Panc1 (cell line): ENCODE data around the gene RPL5. TPM values are rescaled to one million over a fixed set of nuclear protein-coding genes. Genes with fewer than 3 reads are reported as not detected.

Experiments
- ATAC-seq: fragments of 200-7000 bp; cut with Tn5 transposase; 2 replicates; pipeline ENCODE4 v1.9.1; 2020; ENCODE audit warnings: mild to moderate bottlenecking, moderate library complexity
- BruUV-seq: library from RNA; stranded (reverse); fragments of 400-500 nt; replicated peaks from 2 replicates; lab custom pipeline; 2021; lab: Mats Ljungman, UMichigan
- CTCF ChIA-PET: fragments of 300-600 bp; sonication (Branson Sonifier 250); formaldehyde crosslinking; loops from one replicate; lab custom pipeline; 2022; ENCODE audit warnings: antibody characterized with exemption; lab: Charles Lee
- POLR2A ChIA-PET: fragments of 300-600 bp; sonication (Branson Sonifier 250); formaldehyde crosslinking; loops from one replicate; lab custom pipeline; 2022; ENCODE audit warnings: antibody characterized with exemption; lab: Charles Lee
- DNase-seq: peaks from one replicate; pipeline ENCODE4 v3.0.0-alpha.2; 2010; ENCODE audit warnings: low read depth, low spot score
- H3K27ac ChIP-seq: 2 replicates; pipeline ENCODE4 v1.5.1; 2011; ENCODE audit warnings: mild to moderate bottlenecking, low read length, inconsistent platforms
- H3K27me3 ChIP-seq: fragments of 200-500 bp; sonication (Bioruptor generic); 2 replicates; pipeline ENCODE4 v1.6.0; 2014; ENCODE audit warnings: low read length, inconsistent platforms; ENCODE audit not compliant: control insufficient read depth, insufficient read depth
- H3K36me3 ChIP-seq: fragments of 200-500 bp; sonication (Bioruptor generic); 2 replicates; pipeline ENCODE4 v1.5.1; 2014; ENCODE audit warnings: inconsistent platforms, mild to moderate bottlenecking, low read length, moderate library complexity; ENCODE audit not compliant: control insufficient read depth, insufficient read depth
- H3K4me1 ChIP-seq: 2 replicates; pipeline ENCODE4 v1.5.1; 2011; ENCODE audit warnings: inconsistent platforms, mild to moderate bottlenecking, low read length, moderate library complexity; ENCODE audit not compliant: control insufficient read depth, insufficient read depth
- H3K4me3 ChIP-seq, 2 experiments: 2 replicates each; pipeline ENCODE4 v1.5.1; 2011 to 2012; ENCODE audit warnings: low read depth in 2 of 2, low read length in 2 of 2, mild to moderate bottlenecking in 2 of 2, inconsistent platforms in 1 of 2, moderate library complexity in 1 of 2
- H3K9me3 ChIP-seq: fragments of 200-500 bp; sonication (Bioruptor generic); 2 replicates; pipeline ENCODE4 v1.5.1; 2014; ENCODE audit warnings: low read depth, mild to moderate bottlenecking, inconsistent platforms, low read length, moderate library complexity; ENCODE audit not compliant: control insufficient read depth, insufficient read depth
- POLR2AphosphoS5 ChIP-seq: IDR thresholded peaks from 2 replicates; pipeline ENCODE4 v1.6.1; 2012; ENCODE audit warnings: mild to moderate bottlenecking, low read depth, low read length, moderate library complexity
- REST ChIP-seq, 2 experiments: IDR thresholded peaks; 2 replicates each; pipeline ENCODE4 v1.6.1; 2011 to 2012; ENCODE audit warnings: low read depth in 2 of 2, control low read depth in 1 of 2, low read length in 1 of 2, mild to moderate bottlenecking in 1 of 2, moderate library complexity in 1 of 2; ENCODE audit not compliant: insufficient read depth in 1 of 2
- SIN3A ChIP-seq: IDR thresholded peaks from 2 replicates; pipeline ENCODE4 v1.6.1; 2012; ENCODE audit warnings: low read depth, mild to moderate bottlenecking, low read length, moderate library complexity, borderline replicate concordance; ENCODE audit not compliant: insufficient read depth
- TCF7L2 ChIP-seq: IDR thresholded peaks from 2 replicates; pipeline ENCODE4 v1.6.1; 2011; ENCODE audit warnings: mild to moderate bottlenecking, low read depth, low read length, inconsistent platforms
- in situ Hi-C: cut with HindIII; loops from 2 replicates; pipeline ENCODE4 v1.10.0; 2016; ENCODE audit warnings: low sequenced_read_pairs, low pct_unique_long_range_greater_than_20kb
- intact Hi-C: fragments of 100-400 bp; cut with micrococcal nuclease; formaldehyde crosslinking; loops from one replicate; pipeline ENCODE4 v1.10.0; 2022; ENCODE audit not compliant: unreplicated experiment
- total RNA-seq: library from RNA; stranded (reverse); gene quantifications from one replicate; pipeline ENCODE4 v1.2.1, GENCODE V29; 2021; ENCODE audit not compliant: unreplicated experiment
- TF ChIP-seq, protein P1 (sequence below): fragments of 450-650 bp; IDR thresholded peaks from 2 replicates; pipeline ENCODE4 v1.5.1; 2017; ENCODE audit warnings: mild to moderate bottlenecking

Gene RPL5
- total RNA-seq, 1 experiment from 2014 or later: 446 TPM

DNA sequence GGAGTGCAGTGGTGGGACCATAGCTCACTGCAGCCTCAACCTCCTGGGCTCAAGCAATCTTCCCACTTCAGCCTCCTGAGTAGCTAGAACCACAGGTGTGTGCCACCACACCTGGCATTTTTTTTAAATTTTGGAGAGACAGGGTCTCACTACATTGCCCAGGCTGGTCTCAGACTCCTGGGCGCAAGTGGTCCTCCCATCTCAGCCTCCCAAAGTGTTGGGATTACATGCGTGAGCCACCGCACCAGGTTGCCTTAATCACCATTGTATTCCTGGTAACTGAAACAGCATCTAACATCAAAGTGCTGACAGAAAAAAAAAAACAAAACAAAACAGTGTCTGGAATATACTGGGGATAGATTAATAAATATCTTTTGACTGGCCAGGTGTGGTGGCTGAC is 18.2 kb downstream of the RPL5 start:
- ATAC-seq (no peak), DNase-seq (no peak)
- in situ Hi-C loops: no loop called here
- no peaks in the 10 kb centered on the region for H3K9me3 ChIP-seq
- H3K4me1 ChIP-seq: no peaks in the 10 kb centered on the region
- no peaks in the 10 kb centered on the region for H3K36me3 ChIP-seq
- no peak for TF ChIP-seq TCF7L2
- no peak for TF ChIP-seq SIN3A
- TF ChIP-seq REST (IDR thresholded peaks at IDR 0.05; ENCODE audit: insufficient read depth in 1 of 2, low read depth in 2 of 2, low read length in 1 of 2): no peak
- TF ChIP-seq POLR2AphosphoS5: no peak
- TF ChIP-seq, protein P1, sequence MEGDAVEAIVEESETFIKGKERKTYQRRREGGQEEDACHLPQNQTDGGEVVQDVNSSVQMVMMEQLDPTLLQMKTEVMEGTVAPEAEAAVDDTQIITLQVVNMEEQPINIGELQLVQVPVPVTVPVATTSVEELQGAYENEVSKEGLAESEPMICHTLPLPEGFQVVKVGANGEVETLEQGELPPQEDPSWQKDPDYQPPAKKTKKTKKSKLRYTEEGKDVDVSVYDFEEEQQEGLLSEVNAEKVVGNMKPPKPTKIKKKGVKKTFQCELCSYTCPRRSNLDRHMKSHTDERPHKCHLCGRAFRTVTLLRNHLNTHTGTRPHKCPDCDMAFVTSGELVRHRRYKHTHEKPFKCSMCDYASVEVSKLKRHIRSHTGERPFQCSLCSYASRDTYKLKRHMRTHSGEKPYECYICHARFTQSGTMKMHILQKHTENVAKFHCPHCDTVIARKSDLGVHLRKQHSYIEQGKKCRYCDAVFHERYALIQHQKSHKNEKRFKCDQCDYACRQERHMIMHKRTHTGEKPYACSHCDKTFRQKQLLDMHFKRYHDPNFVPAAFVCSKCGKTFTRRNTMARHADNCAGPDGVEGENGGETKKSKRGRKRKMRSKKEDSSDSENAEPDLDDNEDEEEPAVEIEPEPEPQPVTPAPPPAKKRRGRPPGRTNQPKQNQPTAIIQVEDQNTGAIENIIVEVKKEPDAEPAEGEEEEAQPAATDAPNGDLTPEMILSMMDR: no peak
- intact Hi-C loops: no loop called here
- H3K4me3 ChIP-seq: no peak overlapping the region
- H3K27ac ChIP-seq: no peak overlapping the region
- CTCF ChIA-PET: no interaction called here
- POLR2A ChIA-PET: no interaction called here
- no TSS peak for BruUV-seq
- H3K27me3 ChIP-seq: no peaks in the 10 kb centered on the region

DNA sequence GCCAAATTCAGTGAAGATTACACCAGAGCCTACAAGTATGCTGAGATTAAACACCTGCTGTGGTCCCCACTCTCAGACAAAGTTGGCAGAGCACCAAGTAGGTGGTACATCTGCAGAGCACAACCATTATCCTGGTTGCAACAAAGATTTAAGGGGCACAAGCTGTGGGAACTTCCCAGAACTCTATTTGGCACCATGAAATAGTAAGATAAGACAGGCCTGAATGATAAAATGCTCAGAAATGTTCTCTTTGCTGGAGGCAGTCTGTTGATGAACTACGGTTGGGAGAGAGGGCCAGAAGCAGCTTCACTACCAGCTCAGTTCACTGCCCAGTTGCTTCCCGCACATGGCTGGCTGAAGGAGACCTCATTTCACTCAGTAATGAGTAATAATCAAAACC is 19.9 kb downstream of the RPL5 start:
- Histone ChIP-seq H3K9me3 (no peaks in the 10 kb centered on the region), H3K36me3 (no peaks in the 10 kb centered on the region), H3K4me3 (no peak overlapping the region), H3K27me3 (no peaks in the 10 kb centered on the region), H3K4me1 (no peaks in the 10 kb centered on the region), H3K27ac (no peak overlapping the region)
- intact Hi-C loops: no loop called here
- in situ Hi-C loops: no loop called here
- no peak for ATAC-seq
- no TSS peak for BruUV-seq
- POLR2A ChIA-PET: no interaction called here
- TF ChIP-seq, protein P1: no peak
- TF ChIP-seq SIN3A (no peak), TCF7L2 (no peak), POLR2AphosphoS5 (no peak), REST (IDR thresholded peaks at IDR 0.05; ENCODE audit: insufficient read depth in 1 of 2, low read depth in 2 of 2, low read length in 1 of 2) (no peak)
- DNase-seq: no peak
- CTCF ChIA-PET: no interaction called here
